Stimulated activated CD4-positive, alpha-beta T cell treated with anti-CD3 and anti-CD28 coated beads, Interleukin-1b, Interleukin-23, amount 100 ng/mL, for 24 hours (primary cell): ENCODE results near the gene FGD6.
"Not testable (repeated sequence)": the region's sequence is repeated elsewhere in the genome, so short reads cannot be mapped to it uniquely, and the experiment has no call there.

Experiments
- DNase-seq, 4 experiments: peaks; one replicate each; pipeline ENCODE4 v3.0.0-alpha.2; 2020; ENCODE audit warnings: low read depth in 4 of 4, low spot score in 1 of 4

FGD6 gene

DNA sequence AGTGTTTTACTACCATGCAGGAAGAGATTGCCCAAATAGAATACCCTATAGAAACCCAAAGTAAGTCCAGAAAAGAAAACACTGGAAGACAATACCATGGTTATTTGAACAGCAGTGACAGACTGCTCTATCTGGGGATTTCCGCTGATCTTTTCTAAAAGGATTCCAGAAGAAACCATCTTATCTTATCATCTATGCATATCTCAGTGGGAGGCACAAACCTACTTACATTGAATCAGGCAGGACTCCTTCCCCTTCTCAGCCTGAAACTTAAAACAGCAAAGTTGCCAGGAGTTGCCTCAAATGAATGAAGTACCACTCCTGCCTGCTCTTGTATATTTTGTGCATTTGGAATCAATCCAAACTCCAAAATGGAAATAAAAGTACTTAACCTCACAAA is 87.2 kb downstream of the FGD6 start:
- DNase-seq = no peak

DNA sequence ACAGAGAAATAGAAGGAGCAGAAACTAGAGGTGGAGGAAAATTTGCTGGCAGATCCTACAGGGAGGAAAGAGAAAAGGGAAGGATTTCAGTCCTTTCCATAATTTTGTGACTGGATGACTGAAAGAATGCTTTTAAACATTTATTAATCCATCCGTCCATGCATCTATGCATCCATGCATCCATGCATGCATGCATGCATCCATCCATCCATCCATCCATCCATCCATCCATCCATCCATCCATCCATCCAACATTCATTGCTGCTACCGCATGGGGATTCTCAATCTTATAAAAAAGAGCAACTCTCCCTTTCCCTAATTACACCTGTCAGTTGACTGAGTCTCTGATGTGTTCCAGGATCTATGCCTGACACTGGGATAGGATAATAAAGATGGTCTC is 88.2 kb downstream of the FGD6 start:
- DNase-seq = no peak

DNA sequence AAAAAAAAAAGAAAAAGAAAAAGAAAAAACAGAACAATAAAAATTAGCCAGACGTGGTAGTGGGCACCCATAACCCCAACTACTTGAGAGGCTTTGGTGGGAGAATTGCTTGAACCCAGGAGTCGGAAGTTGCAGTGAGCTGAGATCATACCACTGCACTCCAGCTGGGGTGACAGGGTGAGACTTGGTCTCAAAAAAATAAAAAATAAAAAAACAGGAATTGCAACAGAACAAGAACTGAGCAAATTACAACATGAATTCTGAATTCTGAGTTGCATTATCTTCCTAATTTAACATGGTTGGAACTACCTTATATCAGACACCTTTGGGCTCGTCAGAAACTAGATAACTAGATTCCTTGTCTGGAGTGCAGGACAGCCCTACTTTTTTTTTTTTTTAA is 90.5 kb downstream of the FGD6 start:
- no peak for DNase-seq

DNA sequence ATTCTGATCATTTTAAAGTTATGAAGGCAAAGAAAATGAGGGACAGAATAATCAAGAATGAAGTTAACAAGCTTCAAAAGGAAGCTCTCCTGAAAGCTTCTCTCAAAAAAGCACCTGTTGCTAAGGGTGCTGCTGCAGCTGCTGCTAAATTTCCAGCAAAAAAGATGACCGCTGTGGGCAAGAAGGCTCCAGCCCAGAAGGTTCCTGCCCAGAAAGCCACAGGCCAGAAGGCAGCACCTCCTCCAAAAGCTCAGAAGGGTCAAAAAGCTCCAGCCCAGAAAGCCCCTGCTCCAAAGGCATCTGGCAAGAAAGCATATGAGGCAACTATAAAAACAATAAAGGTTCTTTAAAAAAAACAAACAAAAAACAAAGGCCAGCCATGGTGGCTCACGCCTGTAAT is 91.2 kb downstream of the FGD6 start:
- no peak for DNase-seq

DNA sequence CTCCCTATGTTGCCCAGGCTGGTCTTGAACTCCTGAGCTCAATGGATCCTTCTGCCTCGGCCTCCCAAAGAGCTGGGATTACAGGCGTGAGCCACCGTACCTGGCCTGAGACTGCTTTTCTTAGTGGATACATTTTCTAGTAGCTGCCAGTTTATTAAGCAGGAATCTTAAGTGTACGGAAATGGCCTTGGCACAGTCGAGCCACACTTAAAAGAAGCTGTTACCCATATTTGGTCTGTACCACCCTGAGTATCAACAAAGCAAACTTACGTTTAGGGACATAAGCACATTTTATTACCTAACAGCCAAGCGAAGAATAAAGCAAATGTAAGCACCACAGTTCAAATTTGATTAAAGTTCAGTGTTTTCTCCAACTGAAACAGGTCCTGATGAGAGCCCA is 93.2 kb downstream of the FGD6 start:
- no peak for DNase-seq

DNA sequence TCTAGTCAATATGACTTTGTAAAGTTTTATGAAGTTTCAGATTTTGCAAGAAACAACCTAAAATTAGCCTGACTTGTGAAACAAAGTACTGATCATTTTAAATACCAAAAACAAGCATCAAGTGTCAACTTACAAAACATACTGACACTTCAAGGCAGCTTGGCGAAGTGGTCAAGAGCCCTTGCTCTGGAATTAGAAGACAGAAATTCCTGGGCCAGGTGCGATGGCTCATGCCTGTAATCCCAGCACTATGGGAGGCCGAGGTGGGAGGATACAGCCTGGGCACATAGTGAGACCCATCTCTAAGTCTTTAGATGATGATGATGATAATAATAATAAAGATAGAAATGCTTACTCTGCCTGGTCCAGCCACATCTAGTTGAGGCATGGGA is 98.5 kb downstream of the FGD6 start:
- no peak for DNase-seq

DNA sequence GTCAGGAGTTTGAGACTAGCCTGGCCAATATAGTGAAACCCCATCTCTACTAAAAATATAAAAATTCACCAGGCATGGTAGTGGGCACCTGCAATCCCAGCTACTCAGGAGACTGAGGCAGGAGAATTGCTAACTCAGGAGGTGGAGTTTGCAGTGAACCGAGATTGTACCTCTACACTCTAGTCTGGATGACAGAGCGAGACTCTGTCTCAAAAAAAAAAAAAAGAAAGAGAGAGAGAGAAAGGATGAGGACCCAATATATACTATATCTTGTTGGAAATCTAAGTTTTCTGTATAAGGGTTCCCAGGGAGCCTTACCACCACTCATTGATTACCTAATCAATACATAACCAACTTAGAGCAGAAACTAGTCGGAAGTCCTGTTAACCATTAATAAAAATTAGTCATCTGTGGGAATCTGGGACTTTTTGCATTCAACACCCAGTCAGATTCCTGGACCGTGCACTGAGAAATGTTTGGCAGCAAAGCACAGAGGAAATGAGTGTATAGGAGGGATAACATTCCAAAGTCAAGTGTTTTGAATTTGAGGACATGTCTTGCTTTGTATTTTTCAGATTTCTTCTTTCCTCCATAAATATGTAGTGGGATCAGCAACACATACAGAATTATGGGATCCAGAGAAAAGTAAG is 99.0 kb downstream of the FGD6 start:
- DNase-seq = no peak

DNA sequence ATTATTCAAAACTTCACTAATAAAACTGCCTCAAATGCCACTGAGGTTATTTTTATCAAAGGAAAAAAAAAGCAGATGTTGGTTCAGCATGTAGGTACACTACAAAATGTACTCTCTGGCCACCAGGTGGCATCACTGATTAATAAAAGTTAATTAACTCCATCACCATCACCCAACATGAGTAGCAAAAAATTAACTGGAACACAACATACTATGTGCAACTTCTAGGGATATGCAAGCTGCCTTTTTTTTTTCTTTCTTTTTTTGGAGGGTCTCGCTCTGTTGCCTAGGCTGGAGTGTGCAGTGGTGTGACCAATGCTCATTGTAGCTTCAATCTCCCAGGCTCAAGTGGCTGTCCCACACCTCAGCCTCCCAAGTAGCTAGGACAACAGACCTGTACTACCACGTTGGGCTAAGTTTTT is 100.1 kb downstream of the FGD6 start:
- peak; percentile 24 to 49 (median 38) for DNase-seq

DNA sequence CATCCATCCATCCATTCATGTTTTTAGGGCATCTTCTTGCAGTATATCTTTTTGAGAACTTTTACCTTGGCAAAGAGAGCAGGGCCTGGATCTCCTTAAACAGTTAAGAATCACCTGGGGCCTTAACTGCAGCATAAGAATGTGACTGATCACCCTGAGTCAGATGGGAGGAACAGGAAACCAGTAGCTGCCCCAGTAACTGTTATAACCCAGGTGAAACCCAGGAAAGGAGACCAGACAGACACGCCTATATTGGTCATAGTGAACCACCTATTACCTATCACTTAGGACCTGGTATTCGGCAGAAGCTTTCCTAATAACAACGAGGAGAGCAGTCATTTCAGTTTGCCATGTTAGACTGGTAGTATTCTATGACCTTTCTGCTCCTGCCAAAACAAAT is 100.5 kb downstream of the FGD6 start:
- no peak for DNase-seq

DNA sequence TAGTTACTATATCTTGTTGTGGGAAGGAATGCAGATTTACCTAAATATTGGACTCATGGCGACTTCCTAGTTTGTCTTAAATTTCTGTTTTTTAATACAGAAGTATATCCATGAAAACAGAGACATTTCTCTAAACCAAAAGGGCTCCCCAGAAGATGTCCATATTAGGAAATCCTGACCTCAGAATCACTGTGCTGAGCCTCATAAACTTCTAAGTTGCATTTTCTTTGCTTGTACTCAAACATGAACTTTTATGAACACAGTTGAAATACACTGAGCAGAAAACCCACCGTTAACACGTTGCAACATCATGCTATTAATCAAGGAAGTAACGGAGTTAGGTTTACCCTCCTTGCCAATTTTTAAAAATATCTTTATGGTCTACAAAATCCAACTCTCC is 100.9 kb downstream of the FGD6 start:
- DNase-seq = no peak

DNA sequence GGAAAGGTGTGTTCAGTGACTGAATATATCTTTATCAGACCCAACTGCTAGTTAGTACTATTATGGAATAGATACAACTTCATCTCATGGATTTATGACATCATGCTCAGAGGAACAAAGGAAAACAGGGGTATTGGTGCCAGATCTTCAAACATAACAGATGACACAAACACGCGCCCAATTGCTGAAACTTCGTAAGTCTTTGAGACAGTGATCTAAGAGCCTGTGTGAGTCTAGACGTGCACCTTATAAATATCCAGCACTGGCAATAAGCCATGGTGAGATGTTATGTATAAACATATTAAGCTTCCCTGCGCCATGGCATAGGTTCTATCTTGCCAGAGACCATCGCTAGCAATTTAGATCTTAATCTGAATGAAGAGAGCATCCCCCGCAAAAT is 101.6 kb downstream of the FGD6 start:
- DNase-seq = no peak

DNA sequence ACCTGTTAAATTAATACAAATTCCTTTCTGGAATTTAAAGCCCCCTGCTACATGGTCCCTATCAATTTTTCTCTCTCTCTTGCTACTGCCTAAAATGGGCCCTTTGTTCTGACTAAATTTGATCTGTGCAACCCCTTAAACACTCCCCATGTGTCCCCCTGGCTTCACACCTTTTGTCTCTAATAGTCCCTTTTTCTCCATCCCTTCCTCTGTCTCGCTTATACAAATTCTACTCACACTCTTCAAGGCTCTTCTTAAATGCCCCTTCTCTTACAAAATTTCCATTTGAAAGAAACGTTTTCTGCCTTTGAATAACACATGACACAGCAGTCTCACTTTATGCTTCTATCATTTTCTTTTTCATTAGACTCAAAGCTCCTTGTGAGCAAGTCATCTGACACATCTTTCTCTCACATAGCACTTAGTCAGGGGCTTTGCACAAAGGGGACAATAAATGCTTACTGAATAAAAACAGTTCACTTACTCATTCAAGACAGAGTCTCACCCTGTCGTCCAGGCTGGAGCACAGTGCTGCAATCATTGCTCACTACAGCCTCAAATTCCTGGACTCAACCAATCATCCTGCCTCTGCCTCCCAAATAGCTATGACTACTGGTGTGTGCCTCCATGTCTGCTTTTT is 102.4 kb downstream of the FGD6 start:
- DNase-seq = no peak

DNA sequence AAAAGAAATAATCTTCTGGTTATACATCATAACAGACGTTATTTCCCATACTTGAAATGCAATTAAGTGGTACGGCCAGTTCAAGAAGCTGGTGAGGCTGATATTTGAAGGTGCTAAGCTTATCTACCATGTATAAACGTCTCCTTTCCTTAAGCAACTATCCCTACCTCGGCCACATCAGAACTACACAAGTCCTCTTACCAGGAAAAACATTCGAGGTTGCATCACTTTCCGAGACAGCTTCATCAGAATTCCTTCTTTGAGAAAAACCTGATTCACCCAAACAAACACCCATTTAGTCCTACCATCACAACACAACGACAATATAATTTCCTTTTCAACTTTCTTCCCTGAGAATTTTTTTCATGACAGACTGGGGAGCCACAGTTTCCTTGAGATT is 109.9 kb downstream of the FGD6 start:
- no peak for DNase-seq

DNA sequence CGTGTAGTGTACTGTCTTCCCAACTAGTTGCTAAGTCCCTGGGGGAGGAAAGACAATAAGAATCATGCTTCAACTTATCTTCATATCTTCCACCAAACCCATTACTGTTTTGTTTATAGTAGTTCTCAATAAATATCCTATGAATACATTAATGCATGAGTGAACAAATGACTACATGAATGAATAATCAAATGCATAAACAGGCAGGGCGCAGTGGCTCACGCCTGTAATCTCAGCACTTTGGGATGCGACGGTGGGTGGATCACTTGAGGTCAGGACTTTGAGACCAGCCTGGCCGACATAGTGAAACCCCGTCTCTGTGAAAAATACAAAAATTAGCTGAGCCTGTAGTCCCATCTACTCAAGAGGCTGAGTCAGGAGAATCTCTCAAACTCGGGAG is 111.7 kb downstream of the FGD6 start:
- DNase-seq = no peak

DNA sequence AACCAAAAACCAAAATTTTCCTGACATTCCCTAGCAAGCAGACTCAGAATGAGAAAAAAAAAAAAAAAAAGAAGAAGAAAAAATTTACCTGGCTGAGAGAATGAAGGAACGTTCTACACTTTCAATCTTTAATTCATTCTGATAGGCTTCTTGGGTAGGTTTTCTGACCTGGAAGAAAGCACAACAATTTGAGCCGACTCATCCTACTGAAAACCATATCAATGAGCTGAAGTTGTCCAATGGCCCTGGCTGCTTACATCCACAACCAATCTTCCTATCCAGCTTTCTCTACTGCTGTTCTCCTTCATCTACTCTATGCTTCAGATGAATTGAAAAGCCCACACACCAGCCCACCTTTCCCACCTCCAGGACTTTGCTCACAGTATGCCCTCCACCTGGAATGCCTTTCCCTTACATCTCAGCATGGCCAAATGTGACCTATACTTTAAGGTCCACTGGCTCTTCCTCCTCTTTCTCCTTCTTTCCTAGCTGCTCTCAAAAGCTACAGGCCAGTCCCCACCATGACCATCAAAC is 112.3 kb downstream of the FGD6 start:
- no peak for DNase-seq

DNA sequence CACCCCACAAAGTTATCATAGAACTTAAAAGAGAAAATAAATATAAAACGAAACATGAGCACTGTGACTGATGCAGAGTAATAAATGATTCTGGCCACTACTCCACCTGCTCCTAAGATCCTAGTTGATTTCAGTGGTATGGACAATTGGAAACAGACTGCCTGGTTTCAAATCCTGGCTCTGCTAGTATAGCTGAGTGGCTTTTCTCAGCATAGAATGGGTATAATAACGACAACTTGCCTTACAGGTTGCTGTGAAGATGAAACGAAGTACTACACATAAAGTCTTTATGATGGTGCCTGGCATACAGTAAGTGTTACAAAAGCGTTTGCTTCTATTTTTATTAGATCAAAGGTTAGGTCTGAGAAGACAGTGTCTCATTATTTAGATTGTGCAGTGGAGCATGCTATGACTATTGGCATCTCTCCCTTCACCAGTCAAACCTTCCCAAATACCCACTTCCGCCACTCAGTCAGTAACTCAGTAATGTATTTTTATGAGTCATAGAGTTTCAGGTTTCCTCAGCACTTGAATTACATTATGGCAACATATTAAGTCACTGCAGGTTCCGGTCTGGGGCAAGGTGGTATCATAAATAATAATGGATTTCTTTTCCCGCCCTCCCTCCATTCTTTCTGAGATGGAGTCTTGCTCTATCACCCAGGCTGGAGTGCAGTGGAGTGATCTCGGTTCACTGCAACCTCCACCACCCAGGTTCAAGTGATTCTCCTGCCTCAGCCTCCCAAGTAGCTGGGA is 114.2 kb downstream of the FGD6 start:
- peak in 3 of 4 experiments; percentile 6 to 14 (median 8) for DNase-seq

DNA sequence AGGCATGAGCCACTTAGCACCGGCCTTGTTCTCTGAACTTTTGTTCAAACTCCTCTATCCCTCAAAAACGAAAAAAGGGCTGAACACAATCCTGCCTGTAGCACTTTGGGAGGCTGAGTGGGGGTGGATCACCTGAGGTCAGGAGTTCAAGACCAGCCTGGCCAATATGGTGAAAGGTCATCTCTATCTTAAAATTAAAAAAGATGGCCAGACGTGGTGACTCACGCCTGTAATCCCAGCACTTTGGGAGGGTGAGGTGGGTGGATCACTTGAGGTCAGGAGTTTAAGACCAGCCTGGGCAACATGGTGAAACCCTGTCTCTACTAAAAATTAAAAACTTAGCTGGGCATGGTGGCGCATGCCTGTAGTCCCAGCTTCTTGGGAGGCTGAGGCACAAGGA is 115.3 kb downstream of the FGD6 start:
- not testable (repeated sequence) for DNase-seq

DNA sequence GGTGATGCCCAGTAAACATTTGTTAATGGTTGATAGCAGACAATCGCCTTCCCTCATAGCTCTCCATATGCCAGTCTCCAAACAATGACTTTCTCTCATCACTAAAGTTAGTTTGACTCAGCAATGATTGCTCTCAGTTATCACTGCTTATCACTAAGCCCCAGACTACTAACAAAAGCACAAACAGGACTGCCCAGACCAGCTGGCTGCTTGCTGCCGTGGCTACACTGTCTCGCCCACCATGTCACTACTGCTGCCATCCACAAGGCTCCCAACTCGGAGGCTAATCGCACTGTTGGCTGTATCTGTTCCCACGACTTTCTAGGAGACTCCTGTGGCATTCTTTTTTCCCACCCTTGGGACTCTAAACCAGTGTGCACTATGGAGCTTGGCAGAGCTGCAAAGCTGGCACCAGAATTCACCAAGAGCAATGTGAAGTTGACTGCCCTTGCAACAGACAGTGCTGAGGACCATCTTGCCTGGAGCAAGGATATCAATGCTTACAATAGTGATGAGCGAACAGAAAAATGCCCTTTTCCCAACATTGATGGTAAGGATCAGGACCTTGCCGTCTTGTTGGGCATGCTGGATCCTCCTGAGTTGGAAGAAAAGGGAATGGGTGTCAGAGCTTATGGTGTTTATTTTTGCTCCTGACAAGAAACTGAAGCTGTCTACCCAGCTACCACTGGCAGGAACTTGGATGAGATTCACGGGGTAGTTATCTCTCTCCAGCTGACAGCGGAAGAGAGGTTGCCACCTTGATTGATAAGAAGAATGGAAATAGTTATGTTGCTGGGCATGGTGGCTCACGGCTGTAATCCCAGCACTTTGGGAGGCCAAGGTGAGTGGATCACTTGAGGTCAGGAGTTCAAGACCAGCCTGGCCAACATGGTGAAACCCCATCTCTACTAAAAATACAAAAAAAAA is 116.7 kb downstream of the FGD6 start:
- no peak for DNase-seq

DNA sequence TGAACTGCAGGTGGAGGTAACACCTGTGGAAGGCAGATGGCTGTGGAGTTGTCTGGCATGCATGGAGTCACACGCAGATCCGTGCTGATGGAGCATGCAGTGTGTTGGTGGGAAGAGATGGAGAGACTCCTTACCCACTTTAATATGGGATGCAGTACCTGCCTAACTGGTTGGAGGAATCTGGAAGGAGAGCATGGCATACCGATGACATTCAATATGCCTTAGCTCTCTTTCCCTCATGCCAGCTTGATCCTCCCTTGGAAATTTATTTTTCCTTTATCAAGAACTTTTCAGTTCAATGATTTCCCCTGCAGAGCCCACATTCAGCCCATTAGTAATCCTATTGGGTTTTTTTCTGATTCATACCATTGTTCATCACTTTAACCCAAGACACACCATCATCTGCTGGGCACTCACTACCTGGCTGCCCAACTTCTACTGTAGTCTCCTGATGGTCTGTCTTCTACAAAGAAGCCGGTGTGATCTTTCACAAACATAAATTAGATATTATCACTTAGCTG is 117.9 kb downstream of the FGD6 start:
- DNase-seq = no peak

DNA sequence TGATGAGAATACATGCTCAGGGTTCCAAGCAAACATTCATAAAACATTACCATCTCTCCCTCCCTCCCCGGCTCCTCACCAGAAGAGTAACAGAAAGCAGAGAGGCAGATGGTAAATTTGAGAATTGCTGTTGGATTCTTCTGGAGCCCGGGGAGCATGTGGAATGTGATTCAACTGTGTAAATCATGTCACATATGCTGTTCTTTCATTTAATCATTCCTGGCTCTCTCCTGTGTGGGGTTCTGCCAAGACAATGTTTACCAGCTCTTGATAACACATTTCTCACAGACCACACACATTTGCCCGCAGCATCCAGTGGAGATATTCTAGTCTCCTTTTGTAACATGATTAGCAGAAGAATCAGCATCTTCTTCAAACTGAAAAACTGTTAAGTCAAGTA is 120.4 kb downstream of the FGD6 start:
- no peak for DNase-seq

DNA sequence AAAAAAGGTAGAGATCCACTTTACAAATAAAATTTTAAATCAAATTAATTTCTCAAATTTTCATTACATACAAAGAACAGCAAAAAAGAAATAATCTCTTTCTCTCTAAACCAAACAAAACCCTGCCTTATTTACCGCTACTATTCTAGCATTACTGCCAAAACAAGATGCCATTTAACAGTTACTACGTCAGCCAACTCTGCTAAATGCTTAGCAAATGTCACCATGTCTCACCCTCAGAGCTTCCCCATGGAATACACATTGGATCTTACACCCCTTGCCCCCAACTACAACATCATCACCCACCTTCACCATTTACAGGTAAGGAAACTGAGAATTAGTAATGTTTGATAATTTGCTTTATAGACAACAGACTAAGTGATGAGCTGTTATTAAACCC is 120.9 kb downstream of the FGD6 start:
- DNase-seq = no peak
